ENCODE data around the gene PAX8.

Gene PAX8

DNA sequence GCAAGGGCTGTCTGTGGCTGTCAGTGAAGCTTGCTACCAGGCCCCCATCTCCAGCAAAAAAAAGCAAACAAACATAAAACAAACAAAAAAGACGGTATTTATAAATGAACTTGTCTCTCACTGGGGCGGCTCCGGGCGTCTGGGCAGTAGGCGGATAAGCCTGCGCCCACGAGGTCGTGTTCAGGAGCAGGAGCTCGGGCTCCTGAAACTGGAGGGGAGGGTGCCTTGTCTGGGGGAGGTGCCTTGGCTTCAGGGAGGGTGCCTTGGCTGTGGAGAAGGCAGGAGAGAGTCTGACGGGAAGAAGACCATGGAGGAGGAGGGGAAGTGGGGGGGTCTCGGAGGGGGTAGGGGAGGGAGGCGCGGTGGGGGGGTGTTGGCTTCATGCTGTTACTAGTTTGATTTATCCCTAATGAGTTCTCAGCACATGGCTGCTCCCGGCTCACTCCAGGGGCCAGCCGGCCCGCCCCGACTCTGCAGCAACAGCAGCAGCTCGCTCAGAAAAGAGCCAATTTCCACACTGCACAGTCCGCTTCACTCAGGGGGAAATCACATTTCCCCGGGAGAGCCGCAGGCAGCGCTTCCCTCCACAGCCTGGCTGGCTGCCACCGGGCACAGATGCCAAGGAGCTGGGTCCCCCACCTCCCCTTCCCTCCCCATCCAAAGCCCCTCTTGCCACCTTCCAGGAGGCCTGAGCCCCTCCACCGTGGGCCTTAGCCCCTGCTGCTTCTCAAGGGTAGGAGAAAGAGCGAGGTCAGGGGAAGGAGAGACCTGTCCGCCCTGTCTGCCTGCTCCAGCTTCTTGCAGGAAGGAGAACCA lies 66.3 kb downstream of the PAX8 start:
- in situ Hi-C loops (cut with MboI; ENCODE audit: low sequenced_read_pairs, unreplicated experiment): no loop called here
- TF ChIP-seq, protein P1, sequence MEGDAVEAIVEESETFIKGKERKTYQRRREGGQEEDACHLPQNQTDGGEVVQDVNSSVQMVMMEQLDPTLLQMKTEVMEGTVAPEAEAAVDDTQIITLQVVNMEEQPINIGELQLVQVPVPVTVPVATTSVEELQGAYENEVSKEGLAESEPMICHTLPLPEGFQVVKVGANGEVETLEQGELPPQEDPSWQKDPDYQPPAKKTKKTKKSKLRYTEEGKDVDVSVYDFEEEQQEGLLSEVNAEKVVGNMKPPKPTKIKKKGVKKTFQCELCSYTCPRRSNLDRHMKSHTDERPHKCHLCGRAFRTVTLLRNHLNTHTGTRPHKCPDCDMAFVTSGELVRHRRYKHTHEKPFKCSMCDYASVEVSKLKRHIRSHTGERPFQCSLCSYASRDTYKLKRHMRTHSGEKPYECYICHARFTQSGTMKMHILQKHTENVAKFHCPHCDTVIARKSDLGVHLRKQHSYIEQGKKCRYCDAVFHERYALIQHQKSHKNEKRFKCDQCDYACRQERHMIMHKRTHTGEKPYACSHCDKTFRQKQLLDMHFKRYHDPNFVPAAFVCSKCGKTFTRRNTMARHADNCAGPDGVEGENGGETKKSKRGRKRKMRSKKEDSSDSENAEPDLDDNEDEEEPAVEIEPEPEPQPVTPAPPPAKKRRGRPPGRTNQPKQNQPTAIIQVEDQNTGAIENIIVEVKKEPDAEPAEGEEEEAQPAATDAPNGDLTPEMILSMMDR (IDR thresholded peaks at IDR 0.05; ENCODE audit: borderline replicate concordance, control extremely low read depth, extremely low read depth, insufficient read depth, missing control alignments): no peak
- DNase-seq (ENCODE audit: low spot score): no peak

DNA sequence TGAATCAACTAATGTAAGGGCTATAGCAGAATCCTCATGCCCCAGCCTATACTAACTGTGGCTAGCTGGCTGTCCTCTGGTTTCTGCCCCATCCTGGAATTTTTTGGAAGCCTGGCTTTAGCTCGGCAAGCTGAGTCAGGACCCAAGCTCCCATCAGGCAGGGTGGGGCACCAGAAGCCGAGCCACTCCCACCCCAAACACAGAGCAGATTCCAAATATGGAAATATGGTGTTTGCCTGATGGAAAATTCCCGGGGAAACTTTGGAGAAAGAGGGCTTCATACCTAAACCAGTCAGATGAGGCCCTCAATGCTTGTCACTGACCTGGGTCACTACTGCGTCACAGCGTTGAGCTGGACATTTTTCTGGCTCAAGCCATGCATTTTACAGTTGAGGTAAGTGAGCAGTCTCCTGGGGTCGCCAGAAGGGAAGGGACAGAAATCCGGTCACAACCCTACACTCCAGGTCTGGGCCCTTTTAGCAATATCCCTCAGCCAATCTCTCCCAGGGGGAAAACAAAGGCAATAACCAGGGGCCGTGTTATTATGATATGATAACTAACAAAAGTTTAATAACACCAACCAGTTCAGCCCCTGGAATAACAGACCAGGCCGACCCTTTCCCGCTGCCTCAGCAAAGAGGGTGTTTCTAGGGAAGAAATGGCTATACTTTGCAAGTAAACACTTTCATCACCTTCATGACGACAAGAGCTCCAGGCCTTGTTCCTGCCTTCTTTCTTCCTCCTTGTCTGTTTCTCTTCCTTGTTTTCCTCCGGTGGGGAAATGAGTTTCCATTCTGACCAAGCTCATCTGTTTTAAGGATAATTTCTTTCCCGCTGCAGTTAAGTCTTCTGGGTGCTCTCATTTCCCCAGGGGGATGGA lies 67.3 kb downstream of the PAX8 start:
- in situ Hi-C loops (cut with MboI; ENCODE audit: low sequenced_read_pairs, unreplicated experiment): no loop called here
- DNase-seq (ENCODE audit: low spot score): no peak
- TF ChIP-seq, protein P1 (IDR thresholded peaks at IDR 0.05; ENCODE audit: borderline replicate concordance, control extremely low read depth, extremely low read depth, insufficient read depth, missing control alignments): no peak

DNA sequence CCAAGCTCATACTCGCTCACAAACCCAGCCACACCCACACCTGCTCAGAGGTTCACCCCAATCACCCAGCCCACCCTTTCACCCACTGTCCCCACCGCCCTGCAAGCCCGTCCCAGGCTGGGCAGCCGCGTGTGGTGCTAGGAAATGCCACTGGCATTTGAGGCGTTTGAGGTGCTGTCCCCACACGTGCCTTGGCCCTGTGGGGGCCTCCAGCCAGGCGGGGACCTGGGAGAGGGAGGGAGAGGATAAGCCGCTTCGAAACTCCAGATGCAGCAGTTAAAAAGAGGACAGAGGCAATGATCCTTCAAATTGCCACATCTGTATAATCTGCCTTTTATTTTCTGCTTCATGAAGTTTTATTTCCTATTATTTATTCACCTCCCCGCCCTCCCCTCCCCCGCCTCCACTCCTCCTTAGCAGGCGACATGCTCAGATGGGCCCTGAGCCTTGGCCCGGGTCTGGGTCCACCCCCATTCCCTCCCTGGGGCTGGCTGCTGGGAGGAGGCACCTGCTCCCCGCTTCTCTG lies 69.0 kb downstream of the PAX8 start:
- TF ChIP-seq, protein P1 (IDR thresholded peaks at IDR 0.05; ENCODE audit: borderline replicate concordance, control extremely low read depth, extremely low read depth, insufficient read depth, missing control alignments): no peak
- in situ Hi-C loops (cut with MboI; ENCODE audit: low sequenced_read_pairs, unreplicated experiment): no loop called here
- no peak for DNase-seq (ENCODE audit: low spot score)

DNA sequence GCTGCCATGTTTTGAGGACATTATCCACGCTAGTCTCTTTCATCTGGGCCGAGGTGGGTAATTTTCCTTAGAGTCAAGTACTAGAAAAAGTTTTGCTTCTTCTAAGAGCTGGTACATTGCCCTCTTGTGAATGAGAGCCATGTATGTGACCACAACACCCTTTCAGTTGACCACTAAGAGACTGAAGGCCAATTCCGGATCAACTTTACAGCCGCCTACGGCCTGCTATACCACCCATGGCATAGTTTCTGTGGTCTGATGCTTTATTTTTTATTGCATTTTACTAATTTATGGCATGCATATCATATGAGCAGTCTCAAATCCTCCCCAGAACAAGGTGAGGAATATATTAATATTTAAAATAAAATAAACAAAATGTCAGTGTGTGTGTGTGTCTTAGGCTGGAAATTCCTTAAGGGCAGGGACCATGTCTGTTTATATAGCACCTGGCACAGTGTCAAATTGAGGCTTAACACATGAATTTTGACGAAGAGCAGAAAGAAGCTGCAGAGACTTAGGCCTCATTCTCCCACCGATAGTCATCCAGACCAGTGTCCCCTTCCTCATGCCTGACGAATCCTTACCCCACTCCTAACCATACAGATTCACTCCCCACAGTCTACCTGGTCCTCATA lies 69.6 kb downstream of the PAX8 start:
- no peak for DNase-seq (ENCODE audit: low spot score)
- TF ChIP-seq, protein P1 (IDR thresholded peaks at IDR 0.05; ENCODE audit: borderline replicate concordance, control extremely low read depth, extremely low read depth, insufficient read depth, missing control alignments): no peak
- in situ Hi-C loops (cut with MboI; ENCODE audit: low sequenced_read_pairs, unreplicated experiment): no loop called here

DNA sequence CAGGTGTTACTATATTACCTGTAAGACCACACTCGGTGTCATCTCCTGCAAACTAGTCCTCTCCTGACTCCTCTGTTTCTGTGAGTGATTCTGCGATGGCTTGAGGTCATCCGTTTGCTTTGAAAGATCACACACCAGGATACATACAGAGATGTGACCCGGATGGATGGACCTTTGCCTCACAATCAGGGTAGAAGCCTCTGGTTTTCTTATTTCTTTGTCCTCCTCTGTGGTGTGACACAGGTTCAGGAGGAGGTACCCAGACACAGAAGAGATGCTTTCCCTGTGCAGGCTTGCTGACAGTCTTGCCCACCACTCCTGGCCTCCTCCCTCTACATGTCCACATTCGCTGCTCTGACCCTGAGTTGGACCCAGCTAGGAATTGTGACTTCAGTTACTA lies 70.3 kb downstream of the PAX8 start:
- DNase-seq (ENCODE audit: low spot score): no peak
- in situ Hi-C loops (cut with MboI; ENCODE audit: low sequenced_read_pairs, unreplicated experiment): no loop called here
- TF ChIP-seq, protein P1 (IDR thresholded peaks at IDR 0.05; ENCODE audit: borderline replicate concordance, control extremely low read depth, extremely low read depth, insufficient read depth, missing control alignments): no peak

DNA sequence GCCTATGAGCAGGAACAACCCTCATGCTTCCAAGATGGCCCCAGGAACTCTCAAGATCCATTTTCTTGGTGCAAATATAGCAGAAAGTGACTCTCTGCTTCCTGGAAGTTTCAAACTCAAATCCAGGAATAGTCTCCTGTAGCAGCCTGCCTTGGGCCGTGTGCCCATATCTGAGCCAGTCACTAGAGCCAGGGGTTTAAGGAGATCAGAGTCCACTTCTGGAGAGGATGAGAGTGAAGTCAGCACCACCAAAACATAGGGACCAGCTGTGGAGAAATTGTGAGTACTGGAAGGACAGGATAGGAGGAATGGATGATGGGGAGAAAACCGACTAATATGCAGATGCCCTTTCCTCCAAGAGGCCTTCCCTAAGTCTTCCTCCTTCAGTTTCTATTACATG lies 71.7 kb downstream of the PAX8 start:
- TF ChIP-seq, protein P1 (IDR thresholded peaks at IDR 0.05; ENCODE audit: borderline replicate concordance, control extremely low read depth, extremely low read depth, insufficient read depth, missing control alignments): no peak
- in situ Hi-C loops (cut with MboI; ENCODE audit: low sequenced_read_pairs, unreplicated experiment): no loop called here
- DNase-seq (ENCODE audit: low spot score): no peak

Data from GM13976 (cell line).